K562 (cell line): ENCODE results near the gene AGRN. TPM values are rescaled to one million over a fixed set of nuclear protein-coding genes. Genes with fewer than 3 reads are reported as not detected.

ENCODE experiments used
- DIDO1 ChIP-seq: fragments of 450-650 bp; IDR thresholded peaks from 2 replicates; pipeline ENCODE4 v1.6.1; 2016; ENCODE audit warnings: low read depth, missing biosample characterization, missing genetic modification characterization
- HDAC3 ChIP-seq: fragments of 450-650 bp; IDR thresholded peaks from 2 replicates; pipeline ENCODE4 v1.6.1; 2018; ENCODE audit warnings: borderline replicate concordance, mild to moderate bottlenecking, moderate library complexity; ENCODE audit not compliant: partially characterized antibody
- IRF2 ChIP-seq: sonication (generic); formaldehyde crosslinking; IDR thresholded peaks from 2 replicates; pipeline ENCODE4 v1.8.1; 2022; ENCODE audit warnings: mild to moderate bottlenecking, missing genetic modification reagents
- JUND ChIP-seq, 2 experiments: IDR thresholded peaks; 2 replicates in 1 of 2; 3 replicates in 1 of 2; pipeline ENCODE4 v1.6.1; 2011; ENCODE audit warnings: borderline replicate concordance in 2 of 2, low read depth in 2 of 2, low read length in 2 of 2, improper control_type of control experiment in 1 of 2, missing biosample characterization in 1 of 2, missing genetic modification characterization in 1 of 2, missing genetic modification reagents in 1 of 2
- KDM1A ChIP-seq, 2 experiments: fragments of 450-650 bp; IDR thresholded peaks; 2 replicates each; pipeline ENCODE4 v1.6.1; 2016; ENCODE audit warnings: mild to moderate bottlenecking in 2 of 2
- KLF13 ChIP-seq: fragments of 450-650 bp; IDR thresholded peaks from 2 replicates; pipeline ENCODE4 v1.6.1; 2016; ENCODE audit warnings: missing genetic modification characterization, low read depth, mild to moderate bottlenecking, missing compliant biosample characterization, moderate library complexity, borderline replicate concordance
- NFRKB ChIP-seq: fragments of 450-650 bp; IDR thresholded peaks from 2 replicates; pipeline ENCODE4 v1.6.1; 2016; ENCODE audit warnings: low read depth
- NR2F6 ChIP-seq: fragments of 450-650 bp; formaldehyde crosslinking; IDR thresholded peaks from 2 replicates; pipeline ENCODE4 v1.4.0; 2020; ENCODE audit warnings: mild to moderate bottlenecking
- SMAD3 ChIP-seq: fragments of 450-650 bp; formaldehyde crosslinking; conservative IDR thresholded peaks from 2 replicates; pipeline ENCODE4 v1.4.0; 2020; ENCODE audit warnings: mild to moderate bottlenecking
- SPI1 ChIP-seq: IDR thresholded peaks from 2 replicates; pipeline ENCODE4 v1.6.1; 2011; ENCODE audit warnings: low read depth, low read length, control low read depth, borderline replicate concordance
- TAF1 ChIP-seq: IDR thresholded peaks from 2 replicates; pipeline ENCODE4 v1.6.1; 2011; ENCODE audit warnings: mild to moderate bottlenecking, low read length, moderate library complexity; ENCODE audit not compliant: insufficient read depth, control insufficient read depth, severe bottlenecking; ENCODE audit errors: extremely low read depth
- TAF7 ChIP-seq: fragments of 450-650 bp; IDR thresholded peaks from 2 replicates; pipeline ENCODE4 v1.6.1; 2016; ENCODE audit warnings: missing genetic modification characterization, missing compliant biosample characterization
- ZFP1 ChIP-seq: fragments of 450-650 bp; formaldehyde crosslinking; IDR thresholded peaks from 2 replicates; pipeline ENCODE4 v1.4.0; 2020; ENCODE audit warnings: mild to moderate bottlenecking, mixed read lengths
- ZNF311 ChIP-seq: fragments of 250-450 bp; sonication (Bioruptor Pico); IDR thresholded peaks from 2 replicates; pipeline ENCODE4 v1.4.0; 2020; ENCODE audit warnings: mild to moderate bottlenecking, moderate library complexity
- ZNF766 ChIP-seq: fragments of 200-800 bp; sonication (Bioruptor generic); conservative IDR thresholded peaks from 2 replicates; pipeline ENCODE4 v1.6.1; 2016; ENCODE audit warnings: missing genetic modification characterization, missing compliant biosample characterization
- polyA plus RNA-seq, 8 experiments: library from polyadenylated mRNA; depleted of rRNA in 4 of 8; stranded (reverse) in 5 of 8; unstranded in 3 of 8; fragments of >200 nt; fragmentation: Nextera tagmentation in 2 of 8; fragmentation: Illumina TruSeq in 1 of 8; extraction: Ambion mirVana in 2 of 8; extraction: Trizol in 1 of 8; gene quantifications; 2 replicates each; pipeline versions ENCODE4 v1.2.1 to v1.2.3, GENCODE V29; 2011 to 2014; ENCODE audit warnings: inconsistent platforms in 1 of 8, missing spikeins in 1 of 8
- total RNA-seq, 7 experiments: library from RNA; depleted of rRNA in 6 of 7; stranded (reverse); fragments of >200 nt in 6 of 7; fragmentation: Illumina TruSeq in 2 of 7; extraction: Trizol in 2 of 7; gene quantifications; 2 replicates each; pipeline versions ENCODE4 v1.2.1 to v1.2.3, GENCODE V29; 2011 to 2021; ENCODE audit warnings: low replicate concordance in 1 of 7
- TF ChIP-seq, protein P1 (sequence below): sonication (generic); formaldehyde crosslinking; IDR thresholded peaks from 2 replicates; pipeline ENCODE4 v1.8.0; 2022; ENCODE audit warnings: mild to moderate bottlenecking, missing genetic modification reagents
- TF ChIP-seq, protein P2 (sequence below), 2 experiments: IDR thresholded peaks; 2 replicates each; pipeline ENCODE4 v1.6.1; 2011; ENCODE audit warnings: borderline replicate concordance in 1 of 2, control low read depth in 1 of 2, low read depth in 1 of 2, low read length in 1 of 2, mild to moderate bottlenecking in 1 of 2, mixed read lengths in 1 of 2, moderate library complexity in 1 of 2; ENCODE audit not compliant: insufficient read depth in 1 of 2, insufficient read length in 1 of 2, poor library complexity in 1 of 2, severe bottlenecking in 1 of 2; ENCODE audit errors: extremely low read depth in 1 of 2
- TF ChIP-seq, protein P3 (sequence below): fragments of 450-650 bp; IDR thresholded peaks from 2 replicates; pipeline ENCODE4 v1.6.1; 2016
- TF ChIP-seq, protein P4 (sequence below): fragments of 200-800 bp; sonication (Bioruptor generic); IDR thresholded peaks from 2 replicates; pipeline ENCODE4 v1.6.1; 2017; ENCODE audit warnings: missing genetic modification characterization, missing compliant biosample characterization

The AGRN gene
- total and polyA plus RNA-seq, 9 of the 15 experiments (the other 6 are each of a cell fraction or from before 2014, with no cell fraction given) = 0.04 to 111 (median 18.1) TPM

GRCh38 chr1:1061682-1062345, 41.9 kb downstream of the AGRN start (continued):
- no peak for TF ChIP-seq JUND (IDR thresholded peaks at IDR 0.05; ENCODE audit: borderline replicate concordance, low read depth, low read length)
- TF ChIP-seq JUND (tag; IDR thresholded peaks at IDR 0.05; ENCODE audit: borderline replicate concordance, low read depth, low read length) = no peak
- no peak for TF ChIP-seq DIDO1 (tag)
- TF ChIP-seq NR2F6 = no peak
- TF ChIP-seq, protein P1, sequence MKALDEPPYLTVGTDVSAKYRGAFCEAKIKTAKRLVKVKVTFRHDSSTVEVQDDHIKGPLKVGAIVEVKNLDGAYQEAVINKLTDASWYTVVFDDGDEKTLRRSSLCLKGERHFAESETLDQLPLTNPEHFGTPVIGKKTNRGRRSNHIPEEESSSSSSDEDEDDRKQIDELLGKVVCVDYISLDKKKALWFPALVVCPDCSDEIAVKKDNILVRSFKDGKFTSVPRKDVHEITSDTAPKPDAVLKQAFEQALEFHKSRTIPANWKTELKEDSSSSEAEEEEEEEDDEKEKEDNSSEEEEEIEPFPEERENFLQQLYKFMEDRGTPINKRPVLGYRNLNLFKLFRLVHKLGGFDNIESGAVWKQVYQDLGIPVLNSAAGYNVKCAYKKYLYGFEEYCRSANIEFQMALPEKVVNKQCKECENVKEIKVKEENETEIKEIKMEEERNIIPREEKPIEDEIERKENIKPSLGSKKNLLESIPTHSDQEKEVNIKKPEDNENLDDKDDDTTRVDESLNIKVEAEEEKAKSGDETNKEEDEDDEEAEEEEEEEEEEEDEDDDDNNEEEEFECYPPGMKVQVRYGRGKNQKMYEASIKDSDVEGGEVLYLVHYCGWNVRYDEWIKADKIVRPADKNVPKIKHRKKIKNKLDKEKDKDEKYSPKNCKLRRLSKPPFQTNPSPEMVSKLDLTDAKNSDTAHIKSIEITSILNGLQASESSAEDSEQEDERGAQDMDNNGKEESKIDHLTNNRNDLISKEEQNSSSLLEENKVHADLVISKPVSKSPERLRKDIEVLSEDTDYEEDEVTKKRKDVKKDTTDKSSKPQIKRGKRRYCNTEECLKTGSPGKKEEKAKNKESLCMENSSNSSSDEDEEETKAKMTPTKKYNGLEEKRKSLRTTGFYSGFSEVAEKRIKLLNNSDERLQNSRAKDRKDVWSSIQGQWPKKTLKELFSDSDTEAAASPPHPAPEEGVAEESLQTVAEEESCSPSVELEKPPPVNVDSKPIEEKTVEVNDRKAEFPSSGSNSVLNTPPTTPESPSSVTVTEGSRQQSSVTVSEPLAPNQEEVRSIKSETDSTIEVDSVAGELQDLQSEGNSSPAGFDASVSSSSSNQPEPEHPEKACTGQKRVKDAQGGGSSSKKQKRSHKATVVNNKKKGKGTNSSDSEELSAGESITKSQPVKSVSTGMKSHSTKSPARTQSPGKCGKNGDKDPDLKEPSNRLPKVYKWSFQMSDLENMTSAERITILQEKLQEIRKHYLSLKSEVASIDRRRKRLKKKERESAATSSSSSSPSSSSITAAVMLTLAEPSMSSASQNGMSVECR (CRISPR knock-in tag) = 0 out of 2 replicates have a peak, but pooled peaks have one; percentile 15
- TF ChIP-seq, protein P2, sequence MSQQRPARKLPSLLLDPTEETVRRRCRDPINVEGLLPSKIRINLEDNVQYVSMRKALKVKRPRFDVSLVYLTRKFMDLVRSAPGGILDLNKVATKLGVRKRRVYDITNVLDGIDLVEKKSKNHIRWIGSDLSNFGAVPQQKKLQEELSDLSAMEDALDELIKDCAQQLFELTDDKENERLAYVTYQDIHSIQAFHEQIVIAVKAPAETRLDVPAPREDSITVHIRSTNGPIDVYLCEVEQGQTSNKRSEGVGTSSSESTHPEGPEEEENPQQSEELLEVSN (IDR thresholded peaks at IDR 0.05; ENCODE audit: borderline replicate concordance in 1 of 2, extremely low read depth in 1 of 2, insufficient read depth in 1 of 2, insufficient read length in 1 of 2, low read depth in 1 of 2, low read length in 1 of 2, poor library complexity in 1 of 2, severe bottlenecking in 1 of 2) = no peak
- no peak for TF ChIP-seq ZNF766 (CRISPR knock-in tag)
- no peak for TF ChIP-seq ZNF311 (CRISPR knock-in tag)
- no peak for TF ChIP-seq TAF1
- no peak for TF ChIP-seq SMAD3 (CRISPR knock-in tag)
- TF ChIP-seq NFRKB = no peak
- peak; percentile 76 for TF ChIP-seq ZFP1 (CRISPR knock-in tag)
- no peak for TF ChIP-seq HDAC3
- TF ChIP-seq SPI1 = no peak
- TF ChIP-seq, protein P3, sequence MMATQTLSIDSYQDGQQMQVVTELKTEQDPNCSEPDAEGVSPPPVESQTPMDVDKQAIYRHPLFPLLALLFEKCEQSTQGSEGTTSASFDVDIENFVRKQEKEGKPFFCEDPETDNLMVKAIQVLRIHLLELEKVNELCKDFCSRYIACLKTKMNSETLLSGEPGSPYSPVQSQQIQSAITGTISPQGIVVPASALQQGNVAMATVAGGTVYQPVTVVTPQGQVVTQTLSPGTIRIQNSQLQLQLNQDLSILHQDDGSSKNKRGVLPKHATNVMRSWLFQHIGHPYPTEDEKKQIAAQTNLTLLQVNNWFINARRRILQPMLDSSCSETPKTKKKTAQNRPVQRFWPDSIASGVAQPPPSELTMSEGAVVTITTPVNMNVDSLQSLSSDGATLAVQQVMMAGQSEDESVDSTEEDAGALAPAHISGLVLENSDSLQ = peak; percentile 49
- TF ChIP-seq TAF7 (tag) = no peak
- no peak for TF ChIP-seq KLF13
- TF ChIP-seq, protein P4, sequence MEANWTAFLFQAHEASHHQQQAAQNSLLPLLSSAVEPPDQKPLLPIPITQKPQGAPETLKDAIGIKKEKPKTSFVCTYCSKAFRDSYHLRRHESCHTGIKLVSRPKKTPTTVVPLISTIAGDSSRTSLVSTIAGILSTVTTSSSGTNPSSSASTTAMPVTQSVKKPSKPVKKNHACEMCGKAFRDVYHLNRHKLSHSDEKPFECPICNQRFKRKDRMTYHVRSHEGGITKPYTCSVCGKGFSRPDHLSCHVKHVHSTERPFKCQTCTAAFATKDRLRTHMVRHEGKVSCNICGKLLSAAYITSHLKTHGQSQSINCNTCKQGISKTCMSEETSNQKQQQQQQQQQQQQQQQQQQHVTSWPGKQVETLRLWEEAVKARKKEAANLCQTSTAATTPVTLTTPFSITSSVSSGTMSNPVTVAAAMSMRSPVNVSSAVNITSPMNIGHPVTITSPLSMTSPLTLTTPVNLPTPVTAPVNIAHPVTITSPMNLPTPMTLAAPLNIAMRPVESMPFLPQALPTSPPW = peak; percentile 74
- TF ChIP-seq IRF2 (CRISPR knock-in tag) = no peak
- TF ChIP-seq KDM1A (IDR thresholded peaks at IDR 0.05) = 0 out of 4 replicates have a peak, but pooled peaks of 1 of the 2 experiments have one; percentile 5
